MCF 10A (cell line): Measurements from ENCODE around the gene CAPN7. TPM values are rescaled to one million over a fixed set of nuclear protein-coding genes. Genes with fewer than 3 reads are reported as not detected.

Experiments
- BruUV-seq: library from RNA; stranded (reverse); fragments of 400-500 nt; replicated peaks from 2 replicates; lab custom pipeline; 2021; lab: Mats Ljungman, UMichigan
- CTCF ChIA-PET: fragments of 300-600 bp; sonication (Branson Sonifier 250); formaldehyde crosslinking; extraction: SDS; loops from one replicate; lab custom pipeline; 2021; ENCODE audit warnings: antibody characterized with exemption, inconsistent platforms; lab: Yijun Ruan, JAX
- POLR2A ChIA-PET: fragments of 300-600, 350-650 bp; sonication (Branson Sonifier 250); formaldehyde crosslinking; extraction: SDS; loops from one replicate; lab custom pipeline; 2020; ENCODE audit warnings: antibody characterized with exemption, inconsistent platforms; lab: Yijun Ruan, JAX
- DNase-seq: peaks from one replicate; pipeline ENCODE4 v3.0.0-alpha.2; 2018; ENCODE audit not compliant: unreplicated experiment
- H3K27ac Mint-ChIP-seq: one replicate; pipeline ENCODE4 v1.8.0; 2022; ENCODE audit warnings: mild to moderate bottlenecking, low read depth, mixed read lengths; ENCODE audit not compliant: unreplicated experiment
- H3K27me3 Mint-ChIP-seq: one replicate; pipeline ENCODE4 v1.8.0; 2022; ENCODE audit warnings: mixed read lengths; ENCODE audit not compliant: insufficient read depth, unreplicated experiment
- H3K36me3 Mint-ChIP-seq: one replicate; pipeline ENCODE4 v1.8.0; 2022; ENCODE audit warnings: mild to moderate bottlenecking, moderate library complexity, mixed read lengths; ENCODE audit not compliant: insufficient read depth, unreplicated experiment
- H3K4me1 Mint-ChIP-seq: one replicate; pipeline ENCODE4 v1.8.0; 2022; ENCODE audit warnings: mixed read lengths; ENCODE audit not compliant: insufficient read depth, unreplicated experiment
- H3K4me3 Mint-ChIP-seq: one replicate; pipeline ENCODE4 v1.8.0; 2022; ENCODE audit warnings: mild to moderate bottlenecking, moderate library complexity, mixed read lengths; ENCODE audit not compliant: unreplicated experiment
- H3K9me3 Mint-ChIP-seq: one replicate; pipeline ENCODE4 v1.8.0; 2022; ENCODE audit warnings: mixed read lengths; ENCODE audit not compliant: unreplicated experiment
- intact Hi-C: fragments of 100-400 bp; cut with micrococcal nuclease; formaldehyde crosslinking; loops from 2 replicates; pipeline ENCODE4 v1.14.1; 2022
- total RNA-seq: library from RNA; stranded (reverse); gene quantifications from 2 replicates; pipeline ENCODE4 v1.2.3, GENCODE V29; 2022
- TF ChIP-seq, protein P1 (sequence below): fragments of 200-600 bp; IDR thresholded peaks from one replicate; pipeline ENCODE4 v1.8.0; 2022; ENCODE audit warnings: antibody characterized with exemption, mild to moderate bottlenecking; ENCODE audit not compliant: unreplicated experiment

The CAPN7 gene
- total RNA-seq, 1 experiment from 2014 or later, result 48.4 TPM

- H3K36me3 Mint-ChIP-seq, result peaks cover 43% of the 10 kb centered on the region
- H3K9me3 Mint-ChIP-seq, result no peaks in the 10 kb centered on the region
- TF ChIP-seq, protein P1, sequence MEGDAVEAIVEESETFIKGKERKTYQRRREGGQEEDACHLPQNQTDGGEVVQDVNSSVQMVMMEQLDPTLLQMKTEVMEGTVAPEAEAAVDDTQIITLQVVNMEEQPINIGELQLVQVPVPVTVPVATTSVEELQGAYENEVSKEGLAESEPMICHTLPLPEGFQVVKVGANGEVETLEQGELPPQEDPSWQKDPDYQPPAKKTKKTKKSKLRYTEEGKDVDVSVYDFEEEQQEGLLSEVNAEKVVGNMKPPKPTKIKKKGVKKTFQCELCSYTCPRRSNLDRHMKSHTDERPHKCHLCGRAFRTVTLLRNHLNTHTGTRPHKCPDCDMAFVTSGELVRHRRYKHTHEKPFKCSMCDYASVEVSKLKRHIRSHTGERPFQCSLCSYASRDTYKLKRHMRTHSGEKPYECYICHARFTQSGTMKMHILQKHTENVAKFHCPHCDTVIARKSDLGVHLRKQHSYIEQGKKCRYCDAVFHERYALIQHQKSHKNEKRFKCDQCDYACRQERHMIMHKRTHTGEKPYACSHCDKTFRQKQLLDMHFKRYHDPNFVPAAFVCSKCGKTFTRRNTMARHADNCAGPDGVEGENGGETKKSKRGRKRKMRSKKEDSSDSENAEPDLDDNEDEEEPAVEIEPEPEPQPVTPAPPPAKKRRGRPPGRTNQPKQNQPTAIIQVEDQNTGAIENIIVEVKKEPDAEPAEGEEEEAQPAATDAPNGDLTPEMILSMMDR, result no peak
- H3K27me3 Mint-ChIP-seq, result no peaks in the 10 kb centered on the region
- intact Hi-C loops, result loop anchor here (10.0 kb wide), 1 partner anchor 156 kb away; no protein-coding TSS in a partner anchor
- peaks cover 15% of the 10 kb centered on the region for H3K4me1 Mint-ChIP-seq
- BruUV-seq, result no TSS peak
- DNase-seq, result no peak
- CTCF ChIA-PET, result interaction anchor here (0.6 to 1.7 kb wide), 9 partner anchors 8 to 145 kb away, joined by 3 to 10 read pairs (median 4); partner anchors contain the start of gene SH3BP5
- H3K4me3 Mint-ChIP-seq, result no peak overlapping the region
- POLR2A ChIA-PET, result interaction anchor here (0.7 to 1.1 kb wide), 3 partner anchors 7 to 337 kb away, joined by 3 to 5 read pairs (median 4); no protein-coding TSS in a partner anchor
- H3K27ac Mint-ChIP-seq, result no peak overlapping the region
Measured at GRCh38 chr3:15260531-15260930, 54.5 kb downstream of the CAPN7 start.

DNA sequence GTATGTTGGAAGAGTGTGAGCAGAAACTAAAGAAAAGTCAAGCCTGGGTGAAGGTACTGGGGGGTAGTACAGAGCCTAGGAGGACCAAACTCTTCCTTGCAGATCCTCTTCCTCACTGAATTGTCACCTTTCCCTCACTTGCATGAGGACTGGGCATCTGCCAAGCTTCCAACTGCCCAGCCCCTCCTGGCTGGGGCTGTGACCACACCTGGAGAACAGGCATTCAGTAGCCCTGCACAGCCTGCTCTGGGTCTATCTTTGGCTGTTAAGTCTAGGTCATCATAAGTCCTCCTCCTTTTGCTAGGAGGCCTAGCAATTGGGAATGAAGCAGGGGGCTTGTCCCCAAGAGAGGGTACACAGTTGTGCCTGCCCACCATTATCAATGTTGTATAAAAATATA lies 55.2 kb downstream of the CAPN7 start:
- intact Hi-C loops, result loop anchor here (10.0 kb wide), 1 partner anchor 156 kb away; no protein-coding TSS in a partner anchor
- Mint-ChIP-seq H3K4me1 (peaks cover 15% of the 10 kb centered on the region), H3K27ac (no peak overlapping the region), H3K4me3 (no peak overlapping the region), H3K36me3 (peaks cover 36% of the 10 kb centered on the region), H3K9me3 (no peaks in the 10 kb centered on the region), H3K27me3 (no peaks in the 10 kb centered on the region)
- no peak for DNase-seq
- no TSS peak for BruUV-seq
- CTCF ChIA-PET, result interaction anchor here (0.7 to 1.3 kb wide), 2 partner anchors 58 to 752 kb away, joined by 3 to 4 read pairs; no protein-coding TSS in a partner anchor
- POLR2A ChIA-PET, result interaction anchor here (0.9 kb wide), 1 partner anchor 103 kb away, joined by 4 read pairs; no protein-coding TSS in a partner anchor
- TF ChIP-seq, protein P1, result no peak

- ChIA-PET CTCF (interaction anchor here (0.7 to 0.9 kb wide), 3 partner anchors 143 to 753 kb away, joined by 3 read pairs; no protein-coding TSS in a partner anchor), POLR2A (interaction anchor here (0.7 kb wide), 1 partner anchor 1079 kb away, joined by 3 read pairs; no protein-coding TSS in a partner anchor)
- no peaks in the 10 kb centered on the region for H3K9me3 Mint-ChIP-seq
- H3K4me1 Mint-ChIP-seq, result peaks cover 15% of the 10 kb centered on the region
- H3K36me3 Mint-ChIP-seq, result peaks cover 29% of the 10 kb centered on the region
- H3K27me3 Mint-ChIP-seq, result no peaks in the 10 kb centered on the region
- TF ChIP-seq, protein P1, result no peak
- intact Hi-C loops, result loop anchor here (10.0 kb wide), 1 partner anchor 157 kb away; no protein-coding TSS in a partner anchor
- no TSS peak for BruUV-seq
- H3K27ac Mint-ChIP-seq, result no peak overlapping the region
- no peak overlapping the region for H3K4me3 Mint-ChIP-seq
- no peak for DNase-seq
Measured at GRCh38 chr3:15262021-15262420, 56.0 kb downstream of the CAPN7 start.

DNA sequence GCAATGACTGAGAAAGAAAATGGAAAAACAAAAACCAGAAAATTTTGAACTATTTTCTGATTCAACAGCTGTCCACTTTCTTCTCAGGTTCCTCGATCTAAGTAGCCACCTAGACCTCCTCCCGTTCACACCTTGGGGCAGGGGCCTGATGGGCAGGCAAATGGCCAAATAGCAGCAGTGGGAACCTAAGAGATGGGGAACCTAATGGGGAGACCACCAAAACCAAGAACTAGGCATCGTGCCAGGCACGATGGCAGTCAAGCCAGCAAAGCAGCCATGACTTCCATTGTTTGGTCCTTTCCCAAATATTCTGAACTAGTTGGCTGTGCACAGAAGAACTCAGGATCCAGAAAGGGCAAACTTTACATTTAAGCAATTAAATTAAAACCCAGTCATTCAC lies 57.1 kb downstream of the CAPN7 start:
- Mint-ChIP-seq H3K36me3 (peaks cover 18% of the 10 kb centered on the region), H3K4me3 (no peak overlapping the region), H3K4me1 (peaks cover 19% of the 10 kb centered on the region), H3K27ac (no peak overlapping the region), H3K9me3 (no peaks in the 10 kb centered on the region), H3K27me3 (no peaks in the 10 kb centered on the region)
- POLR2A ChIA-PET, result interaction anchor here (0.9 kb wide), 1 partner anchor 10 kb away, joined by 3 read pairs; no protein-coding TSS in a partner anchor
- no TSS peak for BruUV-seq
- no peak for DNase-seq
- TF ChIP-seq, protein P1, result no peak
- CTCF ChIA-PET, result interaction anchor here (0.5 to 9.6 kb wide), 6 partner anchors 116 to 538 kb away, joined by 3 to 183 read pairs (median 4); no protein-coding TSS in a partner anchor
- intact Hi-C loops, result loop anchor here (10.0 kb wide), 1 partner anchor 158 kb away; no protein-coding TSS in a partner anchor
